ENCODE results near the gene MOGAT1. TPM values are rescaled to one million over a fixed set of nuclear protein-coding genes. Genes with fewer than 3 reads are reported as not detected.

MOGAT1 gene
- not detected in 2 replicates for total RNA-seq

GRCh38 chr2:222671259-222672067 lies at the start of gene MOGAT1:
TSS of gene MOGAT1 (plus strand) at chr2:222671658. CDS start at chr2:222671786, 128 bp downstream.

GRCh38 chr2:222655787-222656525 lies 15.5 kb upstream of the MOGAT1 start, which contains the start of gene FARSB:
TSS of gene FARSB (minus strand) at chr2:222656092. CDS start at chr2:222656073, 19 bp downstream.

Other genes with a start within 250 kb of the MOGAT1 start
- not detected in 2 replicates for gene SGPP2, start 247.1 kb upstream of the MOGAT1 start, total RNA-seq
- gene FARSB, start 15.6 kb upstream of the MOGAT1 start, total RNA-seq = 20.6 and 30.2 TPM in 2 replicates
- 78.1 and 89.9 TPM in 2 replicates for gene ACSL3, start 189.4 kb downstream of the MOGAT1 start, total RNA-seq